ENCODE results near the gene CSAD. TPM values are rescaled to one million over a fixed set of nuclear protein-coding genes. Genes with fewer than 3 reads are reported as not detected.

Gene CSAD
- total RNA-seq, 6 experiments from 2014 or later, result 13.9 to 17.1 (median 16.0) TPM

- Mint-ChIP-seq H3K4me1 (ENCODE audit: low read depth) (peaks cover 84% of the 10 kb centered on the region), H3K36me3 (ENCODE audit: low read depth) (peaks cover 11% of the 10 kb centered on the region; the same call in 1 of the 2 replicates), H3K27me3 (ENCODE audit: insufficient read depth) (peaks cover 3% of the 10 kb centered on the region), H3K27ac (peak overlapping the region; percentile 92), H3K4me3 (peak overlapping the region; percentile 99), H3K9me3 (no peaks in the 10 kb centered on the region)
- no peak for TF ChIP-seq CTCF (IDR thresholded peaks at IDR 0.05)
- DNase-seq, result no peak
Measured at GRCh38 chr12:53219292-53219955, 38.7 kb upstream of the CSAD start.

- Mint-ChIP-seq H3K4me3 (peak overlapping the region; percentile 99), H3K9me3 (no peaks in the 10 kb centered on the region), H3K27me3 (ENCODE audit: insufficient read depth) (peaks cover 5% of the 10 kb centered on the region), H3K27ac (peak overlapping the region; percentile 92), H3K4me1 (ENCODE audit: low read depth) (peaks cover 84% of the 10 kb centered on the region), H3K36me3 (ENCODE audit: low read depth) (peaks cover 18% of the 10 kb centered on the region; the same call in 1 of the 2 replicates)
- no peak for TF ChIP-seq CTCF (IDR thresholded peaks at IDR 0.05)
- DNase-seq, result no peak
Measured at GRCh38 chr12:53218551-53219291, 38.0 kb upstream of the CSAD start.

GRCh38 chr12:53217931-53218307 is 37.2 kb upstream of the CSAD start:
- peak overlapping the region; percentile 89 for H3K27ac Mint-ChIP-seq
- DNase-seq, result no peak
- H3K36me3 Mint-ChIP-seq (ENCODE audit: low read depth), result peaks cover 23% of the 10 kb centered on the region; the same call in 1 of the 2 replicates
- H3K4me1 Mint-ChIP-seq (ENCODE audit: low read depth), result peaks cover 84% of the 10 kb centered on the region
- peaks cover 8% of the 10 kb centered on the region for H3K27me3 Mint-ChIP-seq (ENCODE audit: insufficient read depth)
- no peak for TF ChIP-seq CTCF (IDR thresholded peaks at IDR 0.05)
- no peaks in the 10 kb centered on the region for H3K9me3 Mint-ChIP-seq
- peak overlapping the region; percentile 99 for H3K4me3 Mint-ChIP-seq

- H3K27ac Mint-ChIP-seq, result peak overlapping the region; percentile 89
- peaks cover 82% of the 10 kb centered on the region for H3K4me1 Mint-ChIP-seq (ENCODE audit: low read depth)
- peaks cover 8% of the 10 kb centered on the region for H3K27me3 Mint-ChIP-seq (ENCODE audit: insufficient read depth)
- H3K4me3 Mint-ChIP-seq, result peak overlapping the region; percentile 99
- no peak for DNase-seq
- H3K9me3 Mint-ChIP-seq, result no peaks in the 10 kb centered on the region
- TF ChIP-seq CTCF (IDR thresholded peaks at IDR 0.05), result no peak
- H3K36me3 Mint-ChIP-seq (ENCODE audit: low read depth), result peaks cover 23% of the 10 kb centered on the region; the same call in 1 of the 2 replicates
Measured at GRCh38 chr12:53217051-53217930, 36.6 kb upstream of the CSAD start.

- no peak overlapping the region for H3K4me3 Mint-ChIP-seq
- no peak for TF ChIP-seq CTCF (IDR thresholded peaks at IDR 0.05)
- peaks cover 69% of the 10 kb centered on the region for H3K4me1 Mint-ChIP-seq (ENCODE audit: low read depth)
- no peak for DNase-seq
- peaks cover 6% of the 10 kb centered on the region for H3K27me3 Mint-ChIP-seq (ENCODE audit: insufficient read depth)
- H3K9me3 Mint-ChIP-seq, result no peaks in the 10 kb centered on the region
- H3K36me3 Mint-ChIP-seq (ENCODE audit: low read depth), result peaks cover 23% of the 10 kb centered on the region; the same call in 1 of the 2 replicates
- H3K27ac Mint-ChIP-seq, result peak overlapping the region; percentile 89
Measured at GRCh38 chr12:53215497-53215896, 34.8 kb upstream of the CSAD start.
